Adrenal gland (tissue), 12 donors: Measurements from ENCODE around the gene ADSS1. TPM values are rescaled to one million over a fixed set of nuclear protein-coding genes. Genes with fewer than 3 reads are reported as not detected.

Experiments used
- DNase-seq, 7 donors: peaks; one replicate each; pipeline ENCODE4 v3.0.0-alpha.2; 2019 to 2020
- H3K27ac ChIP-seq, 5 donors: fragments of 200-600 bp; sonication (generic) in 4 of 5; 1 replicate in 3 of 5; 2 replicates in 2 of 5; pipeline versions ENCODE4 v1.5.1 to v1.8.0; 2016 to 2020; ENCODE audit warnings: mild to moderate bottlenecking in 1 of 5
- H3K27me3 ChIP-seq: fragments of 200-600 bp; 2 replicates; pipeline ENCODE4 v1.8.0; 2021
- H3K36me3 ChIP-seq, 2 donors: fragments of 200-600 bp; replicated peaks in 1 of 2; 1 replicate in 1 of 2; 2 replicates in 1 of 2; pipeline versions ENCODE4 v1.5.1 to v1.8.0; 2018 to 2022
- H3K4me1 ChIP-seq, 2 donors: fragments of 200-600 bp; replicated peaks in 1 of 2; 1 replicate in 1 of 2; 2 replicates in 1 of 2; pipeline versions ENCODE4 v1.5.1 to v1.8.0; 2018 to 2021
- H3K4me3 ChIP-seq, 4 donors: fragments of 200-600 bp; sonication (generic) in 3 of 4; one replicate each; pipeline ENCODE4 v1.5.1; 2016 to 2018
- H3K9me3 ChIP-seq, 3 donors: fragments of 200-600 bp; sonication (generic) in 1 of 3; replicated peaks in 1 of 3; 1 replicate in 2 of 3; 2 replicates in 1 of 3; pipeline versions ENCODE4 v1.5.1 to v1.8.0; 2016 to 2021
- CTCF ChIP-seq, 6 experiments: fragments of 450-650 bp in 4 of 6; fragments of 200-600 bp in 2 of 6; sonication (generic) in 1 of 6; IDR thresholded peaks; 1 replicate in 5 of 6; 2 replicates in 1 of 6; pipeline versions ENCODE4 v1.5.1 to v1.8.0; 2016 to 2021; ENCODE audit warnings: antibody characterized with exemption in 6 of 6, mild to moderate bottlenecking in 2 of 6, moderate library complexity in 1 of 6
- POLR2A ChIP-seq, 2 donors: fragments of 450-650 bp; IDR thresholded peaks; one replicate each; pipeline ENCODE4 v1.6.1; 2017; ENCODE audit warnings: antibody characterized with exemption in 2 of 2, mild to moderate bottlenecking in 2 of 2, moderate library complexity in 1 of 2
- WGBS, 4 donors: extraction: QIAGEN DNeasy Blood & Tissue Kit in 2 of 4; methylation state at CpG; one replicate each; pipeline versions ENCODE4 v1.1.5 to v1.1.7; 2013 to 2017; 5-methylcytosine and 5-hydroxymethylcytosine counted together
- intact Hi-C, 2 donors: fragments of 100-400 bp; cut with DNase I; formaldehyde crosslinking; loops; one replicate each; pipeline versions ENCODE4 v1.14.1 to v1.15.0; 2022 to 2023
- polyA plus RNA-seq, 3 donors: library from polyadenylated mRNA; stranded (reverse); fragments of 200-250 nt in 2 of 3; fragments of 350-450 nt in 1 of 3; fragmentation: Illumina TruSeq in 1 of 3; extraction: RNeasy Lipid Tissue Mini Kit (QIAGEN cat#74804) in 1 of 3; gene quantifications; one replicate each; pipeline ENCODE4 v1.2.3, GENCODE V29; 2013 to 2014
- total RNA-seq, 9 donors: library from RNA; depleted of rRNA in 4 of 9; stranded (reverse); fragments of >200 nt in 4 of 9; fragments of 120-200 nt in 1 of 9; fragmentation: NEBNext Ultra II Directional in 1 of 9; extraction: Animal tissue kit (Norgen Biotek cat#: 25700) in 1 of 9; gene quantifications; one replicate each; pipeline versions ENCODE4 v1.1.0 to v1.2.4, GENCODE V29; 2013 to 2023
- donor health status: healthy with polysubstance abuse.
- donor health status: Bipolar disorder and iron deficiency.
- donor health status: DM: yes; HTN: yes; CAD: no.
- donor health status: DM: no; HTN: no; CAD: no.
- donor health status: DM: no; HTN: no; CAD: no.
- donor health status: DM: yes; HTN: yes; CAD: no.

The ADSS1 gene
- total and polyA plus RNA-seq, 12 donors = 4.0 to 39.1 (median 16.9) TPM

- Histone ChIP-seq H3K4me3 (no peak overlapping the region), H3K27me3 (no peaks in the 10 kb centered on the region), H3K27ac (peak overlapping the region; percentile 54 to 97 (median 71)), H3K9me3 (no peaks in the 10 kb centered on the region), H3K36me3 (peaks cover 0 to 21% of the 10 kb centered on the region in 2 donors), H3K4me1 (peaks cover 54 to 84% of the 10 kb centered on the region in 2 donors)
- DNase-seq = no peak
- TF ChIP-seq CTCF (IDR thresholded peaks at IDR 0.05) = no peak
- no peak for TF ChIP-seq POLR2A (IDR thresholded peaks at IDR 0.05)
- intact Hi-C loops = no loop called here
- WGBS, 4 donors = 76 to 91% (median 82%) methylated on average over 7 to 9 of the region's 9 CpGs
Observed at GRCh38 chr14:104791425-104791824, 67.4 kb downstream of the ADSS1 start.

- Histone ChIP-seq H3K27me3 (no peaks in the 10 kb centered on the region), H3K27ac (peak overlapping the region; percentile 58 to 97 (median 71)), H3K4me3 (no peak overlapping the region), H3K36me3 (peaks cover 0 to 21% of the 10 kb centered on the region in 2 donors), H3K4me1 (peaks cover 54 to 77% of the 10 kb centered on the region in 2 donors), H3K9me3 (no peaks in the 10 kb centered on the region)
- DNase-seq = peak; percentile 89 to 95 (median 92)
- intact Hi-C loops = no loop called here
- TF ChIP-seq CTCF (IDR thresholded peaks at IDR 0.05) = no peak
- TF ChIP-seq POLR2A (IDR thresholded peaks at IDR 0.05) = peak in 1 of 2 donors; percentile 53
- WGBS, 4 donors = 43 to 73% (median 48%) methylated on average over 8 to 25 of the region's 25 CpGs
Observed at GRCh38 chr14:104792101-104792884, 68.3 kb downstream of the ADSS1 start.

DNA sequence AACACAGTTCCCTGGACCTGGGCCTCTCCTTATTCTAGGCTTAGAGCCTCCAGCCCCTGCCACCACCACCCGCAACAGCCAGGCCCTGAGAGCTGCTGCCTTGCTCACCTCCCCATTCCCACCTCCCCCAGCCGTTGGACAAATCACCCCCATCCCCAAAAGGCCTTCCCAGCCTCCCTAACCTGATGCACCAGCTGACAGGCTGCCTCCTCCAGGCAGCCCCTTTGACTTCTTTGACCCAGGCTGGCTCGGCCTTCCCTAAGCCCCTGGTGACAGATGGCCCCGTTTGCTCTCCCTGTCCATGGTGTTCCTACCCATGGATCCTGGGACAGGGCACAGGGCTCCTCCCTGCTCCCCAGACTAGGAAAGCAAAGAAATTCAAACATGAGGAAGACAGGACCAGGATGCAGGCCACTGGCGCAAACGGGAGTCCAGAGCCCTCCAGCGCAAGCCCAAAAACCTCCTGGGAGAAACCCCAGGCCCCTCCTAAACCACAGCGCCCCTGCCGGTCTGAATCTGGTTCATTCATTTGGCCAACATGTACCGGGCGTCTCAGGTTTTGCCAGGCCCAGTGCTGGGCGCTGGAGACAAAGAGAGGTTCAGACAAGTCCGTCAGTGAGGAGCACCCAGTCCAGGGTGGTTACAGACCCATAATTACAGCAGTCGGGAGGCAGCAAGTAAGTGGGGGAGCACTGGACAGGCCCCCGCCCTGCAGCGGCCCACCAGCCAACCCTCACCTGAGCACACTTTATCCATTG, 69.1 kb downstream of the ADSS1 start:
- WGBS, 4 donors = 75 to 84% (median 80%) methylated on average over 12 to 16 of the region's 16 CpGs
- H3K27me3 ChIP-seq = no peaks in the 10 kb centered on the region
- peaks cover 54 to 74% of the 10 kb centered on the region in 2 donors for H3K4me1 ChIP-seq
- no peaks in the 10 kb centered on the region for H3K9me3 ChIP-seq
- no peak for DNase-seq
- peak overlapping the region; percentile 58 to 97 (median 71) for H3K27ac ChIP-seq
- peak overlapping the region in 1 of 4 donors; percentile 96 for H3K4me3 ChIP-seq
- H3K36me3 ChIP-seq = peaks cover 0 to 21% of the 10 kb centered on the region in 2 donors
- TF ChIP-seq CTCF (IDR thresholded peaks at IDR 0.05) = no peak
- TF ChIP-seq POLR2A (IDR thresholded peaks at IDR 0.05) = no peak
- intact Hi-C loops = no loop called here

GRCh38 chr14:104793703-104793959, 69.6 kb downstream of the ADSS1 start:
- Histone ChIP-seq H3K27me3 (no peaks in the 10 kb centered on the region), H3K36me3 (peaks cover 0 to 21% of the 10 kb centered on the region in 2 donors), H3K4me1 (peaks cover 50 to 69% of the 10 kb centered on the region in 2 donors), H3K4me3 (peak overlapping the region in 1 of 4 donors; percentile 96), H3K9me3 (no peaks in the 10 kb centered on the region), H3K27ac (peak overlapping the region in 4 of 5 donors; percentile 69 to 97 (median 82))
- no peak for DNase-seq
- TF ChIP-seq POLR2A (IDR thresholded peaks at IDR 0.05) (no peak), CTCF (IDR thresholded peaks at IDR 0.05) (no peak)
- 71 to 80% (median 74%) methylated on average over 2 of the region's 2 CpGs; no CpG with 5 or more reads in 1 of the 4 donors for WGBS, 4 donors
- intact Hi-C loops = no loop called here
